Activated naive CD4-positive, alpha-beta T cell (primary cell): ENCODE data around the gene FUT8.
"Not testable (repeated sequence)": the region's sequence is repeated elsewhere in the genome, so short reads cannot be mapped to it uniquely, and the experiment has no call there.

Experiments
- DNase-seq, 4 experiments: peaks; one replicate each; lab custom pipeline; 2025; lab: John Stamatoyannopoulos, UW

Gene FUT8

DNA sequence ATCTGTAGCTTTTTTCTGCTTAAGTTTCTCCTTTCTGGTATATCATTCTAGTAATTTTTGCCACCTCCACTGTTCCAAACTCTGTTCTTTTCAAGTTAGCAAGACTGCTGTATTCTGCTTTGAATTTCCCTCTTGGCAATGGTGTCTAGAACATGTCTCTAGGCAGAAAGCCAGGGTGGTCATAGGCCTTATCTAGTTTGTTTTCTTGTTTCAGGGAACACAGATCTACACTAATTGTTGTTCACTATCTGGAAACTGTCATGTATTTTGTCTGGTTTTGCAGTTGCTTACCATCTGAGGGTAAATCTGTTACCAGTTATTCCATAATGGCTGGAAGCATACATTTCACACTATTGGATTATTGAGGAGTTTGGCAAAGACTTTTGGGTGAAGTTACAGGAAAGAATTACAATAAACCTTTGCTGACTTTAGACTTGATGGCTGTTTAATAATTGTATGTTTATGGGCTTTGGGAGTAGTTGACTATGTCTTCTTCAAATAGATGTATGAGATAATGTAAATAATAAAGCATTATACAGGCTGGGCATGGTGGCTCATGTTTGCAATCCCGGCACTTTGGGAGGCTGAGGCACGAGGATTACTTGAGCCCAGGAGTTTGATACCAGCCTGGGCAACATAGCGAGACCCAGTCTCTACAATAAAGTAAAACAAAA is 41.4 kb downstream of the FUT8 start:
- DNase-seq, result no peak

DNA sequence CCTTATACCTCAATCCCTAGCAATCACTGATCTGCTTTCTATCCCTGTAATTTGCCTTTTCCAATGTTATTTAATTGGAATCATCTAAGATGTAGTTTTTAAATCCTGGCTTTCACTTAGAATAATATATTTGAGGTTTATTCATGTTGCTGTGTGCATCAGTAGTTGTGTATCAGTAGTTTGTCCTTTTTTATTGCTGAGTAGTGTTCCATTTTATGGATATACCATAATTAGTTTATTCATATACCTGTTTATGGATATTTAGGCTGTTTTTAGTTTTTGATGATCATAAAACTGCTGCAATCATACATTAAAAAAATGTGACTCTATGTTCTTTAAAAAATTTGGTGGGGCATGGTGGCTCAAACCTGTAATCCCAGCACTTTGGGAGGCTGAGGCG is 43.7 kb downstream of the FUT8 start:
- DNase-seq, result no peak

DNA sequence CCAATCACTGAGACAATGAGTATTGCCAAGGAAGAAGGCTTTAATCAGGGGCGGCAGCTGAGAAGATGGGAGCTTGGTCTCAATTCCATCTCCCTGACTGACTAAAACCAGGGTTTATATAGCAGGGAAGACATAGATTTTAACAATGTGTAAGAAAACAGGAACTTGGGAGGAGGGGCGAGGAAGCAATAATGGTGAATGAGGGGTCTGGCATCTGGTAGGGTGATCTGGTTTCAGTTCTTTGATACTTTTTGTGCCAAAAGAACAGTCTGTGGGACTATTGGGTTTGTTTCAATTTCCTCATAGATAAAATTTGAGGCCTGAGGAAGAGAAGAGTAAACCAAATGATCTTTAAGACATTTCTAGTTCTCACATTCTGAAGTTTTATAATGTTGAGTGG is 49.2 kb downstream of the FUT8 start:
- DNase-seq, result no peak

DNA sequence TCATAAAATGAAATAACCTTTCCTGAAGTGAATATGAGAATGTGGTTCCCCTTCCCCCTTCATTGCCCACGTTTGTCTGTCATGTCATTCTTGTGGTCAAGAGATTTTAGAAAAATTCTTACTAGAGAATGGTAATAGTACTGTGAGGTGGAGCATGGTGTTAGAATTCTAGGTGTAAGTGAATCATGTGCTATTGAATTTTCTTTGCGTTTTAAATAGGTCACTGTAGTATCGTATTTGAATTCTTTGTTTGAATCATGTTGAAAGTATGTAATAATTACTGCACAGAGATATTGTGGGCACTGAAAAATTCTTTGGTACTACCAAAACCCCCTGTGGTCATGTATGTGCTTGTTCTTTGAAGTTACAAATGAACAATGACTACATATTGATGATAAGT is 49.9 kb downstream of the FUT8 start:
- no peak for DNase-seq

DNA sequence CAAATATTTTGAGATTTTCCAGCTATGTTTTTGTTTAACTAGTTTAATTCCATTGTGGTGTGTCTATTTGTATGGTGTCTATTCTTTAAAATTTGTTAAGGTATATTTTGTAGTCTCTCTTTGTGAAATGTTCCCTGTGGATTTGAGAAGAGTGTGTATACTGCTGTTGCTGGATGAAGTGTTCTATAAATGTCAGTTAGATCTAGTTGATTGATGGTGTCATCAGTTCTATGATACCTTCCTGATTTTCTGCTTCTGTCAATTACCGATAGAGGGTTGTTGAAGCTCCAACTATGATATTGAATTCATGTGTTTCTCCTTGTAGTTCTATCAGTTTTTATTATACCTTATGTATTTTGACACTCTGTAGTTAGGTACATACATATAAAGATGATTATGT is 53.1 kb downstream of the FUT8 start:
- no peak for DNase-seq

DNA sequence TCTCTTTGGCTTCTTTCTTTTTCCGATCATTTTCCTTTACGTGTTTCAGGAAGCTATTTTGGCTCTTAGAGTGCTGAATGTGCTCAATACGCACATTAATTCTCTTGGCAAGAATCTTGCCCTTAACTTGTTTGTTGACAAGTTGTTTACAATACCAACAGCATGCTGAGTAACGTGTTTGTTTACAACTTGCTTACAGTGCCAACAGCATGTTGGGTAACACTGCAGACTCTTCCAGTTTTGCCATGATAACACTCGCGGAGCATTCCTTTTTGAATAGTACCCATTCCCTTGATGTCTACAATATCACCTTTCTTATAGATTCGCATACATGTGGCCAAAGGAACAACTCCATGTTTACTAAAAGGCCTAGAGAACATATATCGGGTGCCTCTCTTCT is 55.4 kb downstream of the FUT8 start:
- DNase-seq, result not testable (repeated sequence)

DNA sequence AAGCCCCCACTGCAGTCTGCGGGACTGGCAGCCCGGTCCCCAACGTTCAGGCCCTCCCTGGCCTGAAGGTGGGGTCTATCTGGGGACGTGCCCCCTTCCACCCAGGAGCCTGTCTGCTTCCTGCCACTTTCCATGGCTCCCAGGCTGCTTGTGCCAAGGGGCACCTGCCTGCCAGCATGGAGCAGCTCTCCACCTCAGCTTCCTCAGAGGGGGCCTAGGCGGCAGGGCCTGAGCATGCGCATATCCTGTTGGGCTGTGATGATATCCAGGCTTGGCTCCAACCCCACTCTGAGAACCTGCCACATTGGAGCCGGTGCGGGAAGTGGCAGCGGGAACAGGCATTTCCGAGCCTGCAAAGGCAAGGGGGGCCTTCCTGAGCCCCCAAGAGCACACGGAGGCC is 57.4 kb downstream of the FUT8 start:
- no peak for DNase-seq

DNA sequence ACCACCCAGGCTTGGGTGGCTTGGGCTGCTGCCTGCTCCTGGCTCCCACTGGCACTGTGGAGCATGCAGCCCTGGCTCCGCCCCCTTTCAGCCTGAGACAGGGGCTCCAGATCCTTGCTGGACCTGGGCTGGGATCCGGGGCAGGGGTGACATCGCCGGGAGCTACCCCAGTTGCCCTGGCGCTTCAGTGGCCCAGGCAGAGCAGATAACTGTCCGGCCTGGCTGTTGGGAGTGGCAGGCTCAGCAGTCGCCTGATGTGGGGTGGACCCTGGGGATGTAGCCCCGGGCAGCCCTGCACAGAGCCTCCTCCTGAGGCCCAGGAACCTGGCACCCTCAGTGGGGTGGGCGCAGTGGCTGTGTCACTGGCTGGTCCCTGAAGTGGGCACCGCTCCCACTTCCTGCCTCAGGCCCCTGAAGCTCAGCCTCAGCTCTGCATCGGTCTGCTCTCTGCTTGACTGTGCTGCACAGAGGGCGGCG is 57.9 kb downstream of the FUT8 start:
- DNase-seq, result no peak

DNA sequence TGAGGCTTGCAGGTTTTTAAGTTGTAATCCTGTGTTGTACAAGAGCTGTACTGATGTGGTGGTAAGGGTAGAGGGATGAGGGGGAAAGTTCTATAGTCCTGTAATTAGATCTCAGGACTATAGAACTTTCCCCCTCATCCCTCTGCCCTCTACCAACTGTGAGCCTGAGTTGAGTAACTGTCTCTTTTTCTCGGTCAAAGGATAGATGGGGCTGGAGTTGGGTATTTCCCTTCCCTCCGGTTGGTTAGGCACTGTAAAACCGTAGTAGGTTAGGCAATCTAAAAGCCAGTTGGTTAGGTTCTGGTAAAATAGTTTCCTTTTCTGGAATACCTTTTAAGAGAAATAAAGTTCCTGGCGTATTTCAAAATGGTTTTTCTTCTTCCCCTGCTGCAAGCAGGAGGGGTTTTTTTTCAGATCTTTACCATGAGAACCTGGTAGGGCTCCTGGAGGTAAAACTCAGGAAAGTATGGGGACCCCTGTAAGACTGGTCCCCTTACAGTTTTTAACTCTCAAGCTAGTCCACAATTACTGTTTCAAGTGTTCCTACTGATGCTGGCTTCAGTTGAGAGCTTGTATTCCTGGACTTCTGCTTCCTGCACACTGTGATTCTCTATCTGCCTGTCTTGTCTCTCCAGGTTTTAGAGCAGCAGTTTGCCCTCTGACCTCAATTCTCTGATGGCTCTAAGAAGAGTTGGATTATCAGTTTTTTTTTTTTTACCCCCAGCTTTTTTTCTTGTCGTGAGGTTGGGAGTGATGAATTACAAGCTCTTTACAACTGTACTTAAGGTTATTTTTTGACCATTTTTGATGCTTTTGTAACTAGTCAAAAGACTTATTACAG is 58.7 kb downstream of the FUT8 start:
- DNase-seq, result no peak

DNA sequence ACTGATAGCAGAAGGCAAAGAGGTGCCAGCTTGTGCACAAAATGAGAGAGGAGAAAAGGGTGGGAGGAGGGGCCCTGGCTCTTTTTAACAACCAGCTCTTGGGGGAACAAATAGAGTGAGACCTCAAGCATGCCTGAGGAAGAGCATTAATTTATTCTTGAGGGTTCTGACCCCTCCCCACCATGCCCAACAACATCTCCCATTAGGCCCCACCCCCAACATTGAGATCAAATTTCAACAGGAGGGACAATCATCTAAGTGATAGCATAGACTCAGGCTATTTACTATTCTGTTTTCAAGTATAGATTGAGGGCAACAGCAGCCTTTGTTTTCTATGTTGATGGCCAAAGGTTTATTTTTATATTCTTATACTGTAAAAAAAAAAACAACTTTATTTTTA is 59.7 kb downstream of the FUT8 start:
- no peak for DNase-seq

DNA sequence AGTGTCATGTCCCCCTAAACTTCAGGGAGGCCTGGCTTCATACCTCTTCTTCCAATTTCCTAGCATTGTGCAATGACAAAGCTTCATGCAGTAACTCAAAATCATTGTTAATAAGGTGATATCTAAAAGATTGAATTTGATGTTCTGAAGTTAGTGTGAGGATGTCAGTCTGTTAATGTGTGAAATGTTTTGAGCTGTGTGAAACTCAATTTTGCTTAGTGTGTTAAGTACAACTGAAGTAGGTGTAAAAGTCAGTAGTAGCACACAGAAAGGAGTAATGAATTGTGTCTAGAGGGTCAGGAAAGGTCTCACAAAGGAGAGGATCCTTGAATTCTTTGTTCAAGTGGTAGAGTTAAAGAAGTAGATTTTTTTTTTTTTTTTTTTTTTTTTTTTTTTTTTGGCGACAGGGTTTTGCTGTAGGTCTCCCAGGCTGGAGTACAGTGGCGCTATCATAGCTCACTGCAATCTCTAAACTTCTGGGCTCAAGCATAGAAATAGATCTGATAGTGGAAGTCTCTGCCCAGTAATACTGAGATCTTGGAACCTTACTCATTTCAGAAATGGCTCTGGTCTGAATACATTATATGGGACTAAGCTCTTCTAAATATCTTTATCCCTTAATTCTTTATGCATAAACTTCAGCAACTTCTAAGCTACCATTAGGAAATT is 63.9 kb downstream of the FUT8 start:
- no peak for DNase-seq

DNA sequence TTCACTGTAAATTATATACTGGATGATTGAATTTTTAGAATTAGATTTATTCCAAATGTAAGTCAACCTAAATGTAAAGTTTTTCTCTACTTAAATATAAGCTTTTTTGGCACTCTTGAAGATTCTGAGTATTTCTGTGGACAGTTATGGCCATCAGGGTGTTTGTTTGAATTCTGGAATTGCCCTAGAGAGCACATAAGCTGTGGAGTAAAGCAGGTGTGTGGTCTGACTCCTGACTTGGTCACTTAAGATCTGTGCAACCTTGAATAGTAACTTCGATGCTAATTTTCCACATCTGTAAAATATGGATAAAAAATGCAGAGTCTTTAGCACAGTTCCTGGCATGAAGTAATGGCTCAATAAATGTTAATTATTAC is 64.4 kb downstream of the FUT8 start:
- DNase-seq, result no peak

DNA sequence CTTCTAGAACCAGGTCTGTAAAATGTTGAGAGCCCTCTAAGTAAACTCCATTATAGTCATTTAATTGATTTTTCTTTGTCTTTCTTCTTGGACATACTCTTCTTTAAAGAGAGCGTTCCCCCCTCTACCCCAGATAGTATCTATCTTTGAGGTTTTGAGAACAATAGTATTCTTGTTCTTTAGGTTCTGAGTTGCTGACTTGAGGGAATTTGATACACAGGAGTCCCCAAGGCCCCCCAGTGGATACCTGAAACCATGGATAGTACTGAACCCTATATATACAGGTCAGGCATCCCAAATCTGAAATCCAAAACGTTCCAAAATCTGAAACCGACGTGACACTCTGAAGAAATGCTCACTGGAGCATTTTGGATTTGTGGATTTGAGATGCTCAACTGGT is 65.5 kb downstream of the FUT8 start:
- DNase-seq, result no peak

DNA sequence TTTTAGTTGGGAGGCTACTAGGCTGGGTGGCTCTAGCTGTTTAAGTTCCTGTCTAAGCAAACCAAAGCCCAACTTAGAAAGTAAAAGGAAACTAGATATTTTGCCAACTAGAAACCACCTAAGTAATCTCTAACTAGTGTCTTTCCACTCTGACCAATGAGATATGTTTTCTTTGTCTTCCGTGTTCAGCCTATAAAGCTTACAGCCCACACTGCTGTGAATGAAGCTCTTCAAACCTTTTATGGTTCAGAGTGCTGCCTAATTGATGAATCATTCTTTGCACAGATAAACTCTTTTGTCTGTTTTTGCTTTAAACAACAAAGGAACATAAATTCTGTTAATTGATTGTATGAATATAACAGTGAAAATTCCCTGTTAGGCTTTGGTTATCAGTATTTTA is 66.1 kb downstream of the FUT8 start:
- DNase-seq, result no peak

DNA sequence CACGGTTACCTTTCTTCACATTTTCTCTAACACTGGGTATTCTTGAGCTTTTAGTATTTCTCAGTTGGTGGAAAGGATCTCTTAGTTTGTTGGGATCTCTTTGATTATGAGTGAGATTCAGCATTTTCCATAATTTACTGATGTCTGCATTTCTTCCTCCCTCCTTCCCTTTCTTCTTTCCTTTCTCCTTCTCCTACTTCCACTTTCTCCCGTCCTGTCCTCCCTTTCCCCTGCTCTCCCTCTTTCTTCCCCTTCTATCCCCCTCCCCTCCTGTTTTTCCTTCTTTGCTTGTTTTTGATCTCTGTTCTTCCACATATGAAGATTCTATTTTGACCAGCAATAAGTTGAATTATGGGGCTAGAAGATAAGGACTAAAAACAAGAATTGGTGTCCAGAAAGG is 66.9 kb downstream of the FUT8 start:
- DNase-seq, result no peak

DNA sequence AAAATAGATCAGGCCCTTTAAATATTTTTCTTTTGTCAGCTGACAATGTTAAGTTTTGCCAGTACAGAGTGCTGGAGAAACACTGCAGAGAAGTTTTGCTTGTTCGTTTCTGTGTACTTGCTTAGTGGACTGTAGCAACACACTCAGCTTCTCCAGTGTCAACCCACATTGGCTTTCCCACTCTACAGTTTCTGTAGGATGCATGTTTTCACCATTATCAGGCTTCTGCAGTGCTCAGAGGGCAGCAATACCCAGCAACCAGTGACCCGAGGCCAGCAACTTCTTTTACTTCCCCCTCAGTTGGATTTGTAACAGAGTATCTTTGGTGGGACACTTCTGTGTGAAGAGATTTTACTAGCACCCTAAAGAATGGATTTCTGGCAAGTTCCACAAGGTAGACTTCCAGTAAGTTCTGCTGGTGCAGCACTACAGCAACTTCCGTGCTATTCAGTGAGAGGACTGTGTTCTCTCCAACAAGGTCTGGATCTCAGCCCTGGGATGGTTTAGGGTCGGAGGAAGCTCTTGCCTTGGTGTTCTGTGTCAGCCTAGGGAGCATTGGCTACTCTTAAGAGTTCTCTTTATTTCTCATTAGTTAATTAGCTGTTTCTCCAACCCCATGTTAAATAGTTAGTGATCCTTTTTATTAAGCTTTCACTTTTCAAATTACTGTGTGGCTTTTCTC is 70.4 kb downstream of the FUT8 start:
- DNase-seq, result no peak

DNA sequence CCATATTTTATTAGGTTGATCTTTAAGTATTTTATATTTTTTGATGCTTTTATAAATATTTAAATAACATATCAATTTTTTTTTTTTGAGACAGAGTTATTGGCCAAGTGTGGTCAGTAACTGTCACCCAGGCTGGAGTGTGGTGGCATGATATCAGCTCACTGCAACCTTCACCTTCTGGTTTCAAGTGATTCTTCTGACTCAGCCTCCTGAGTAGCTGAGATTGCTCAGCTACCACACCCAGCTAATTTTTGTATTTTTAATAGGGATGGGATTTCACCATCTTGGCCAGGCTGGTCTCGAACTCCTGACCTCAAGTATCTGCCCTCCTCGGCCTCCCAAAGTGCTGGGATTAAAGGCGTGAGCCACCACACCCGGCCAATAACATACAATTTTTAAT is 71.1 kb downstream of the FUT8 start:
- DNase-seq, result no peak

DNA sequence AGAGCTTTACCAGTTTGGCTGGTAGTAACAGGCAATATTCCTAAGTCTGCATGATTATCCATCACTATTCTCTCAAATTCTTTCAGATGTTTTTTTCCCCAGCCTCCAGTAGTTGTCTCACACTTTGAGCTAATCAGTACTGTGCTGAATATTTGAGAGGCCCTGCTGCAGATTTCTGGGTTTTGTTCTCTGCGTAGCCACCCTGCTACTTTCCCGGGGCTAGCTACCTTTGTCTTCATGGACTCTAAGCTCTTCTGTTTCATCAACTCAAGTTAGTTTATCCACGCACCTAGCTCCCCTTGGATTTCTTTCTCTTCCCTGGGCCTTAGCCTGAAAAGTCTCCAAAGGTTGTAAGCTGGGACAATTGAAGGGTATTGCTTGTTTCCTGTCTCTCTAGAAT is 73.0 kb downstream of the FUT8 start:
- DNase-seq, result no peak

DNA sequence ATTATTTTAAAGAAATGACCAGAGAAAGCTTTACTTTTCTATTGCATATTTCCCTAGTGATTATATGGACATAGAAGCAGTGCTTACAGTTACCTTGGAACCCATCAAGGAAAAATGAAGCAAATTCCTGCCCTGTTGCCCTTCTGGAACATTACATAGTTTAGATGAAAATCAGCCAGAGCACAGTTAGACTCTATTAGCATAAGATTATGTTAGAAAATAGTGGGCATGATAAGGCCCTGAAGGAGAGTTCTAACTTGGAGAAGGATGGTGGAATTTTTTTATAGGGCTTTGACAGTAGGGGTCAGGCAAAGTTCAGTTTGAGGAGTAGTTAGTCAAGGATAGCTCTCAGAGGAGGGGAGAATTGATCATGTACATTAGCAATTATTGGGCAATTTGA is 74.3 kb downstream of the FUT8 start:
- DNase-seq, result no peak

DNA sequence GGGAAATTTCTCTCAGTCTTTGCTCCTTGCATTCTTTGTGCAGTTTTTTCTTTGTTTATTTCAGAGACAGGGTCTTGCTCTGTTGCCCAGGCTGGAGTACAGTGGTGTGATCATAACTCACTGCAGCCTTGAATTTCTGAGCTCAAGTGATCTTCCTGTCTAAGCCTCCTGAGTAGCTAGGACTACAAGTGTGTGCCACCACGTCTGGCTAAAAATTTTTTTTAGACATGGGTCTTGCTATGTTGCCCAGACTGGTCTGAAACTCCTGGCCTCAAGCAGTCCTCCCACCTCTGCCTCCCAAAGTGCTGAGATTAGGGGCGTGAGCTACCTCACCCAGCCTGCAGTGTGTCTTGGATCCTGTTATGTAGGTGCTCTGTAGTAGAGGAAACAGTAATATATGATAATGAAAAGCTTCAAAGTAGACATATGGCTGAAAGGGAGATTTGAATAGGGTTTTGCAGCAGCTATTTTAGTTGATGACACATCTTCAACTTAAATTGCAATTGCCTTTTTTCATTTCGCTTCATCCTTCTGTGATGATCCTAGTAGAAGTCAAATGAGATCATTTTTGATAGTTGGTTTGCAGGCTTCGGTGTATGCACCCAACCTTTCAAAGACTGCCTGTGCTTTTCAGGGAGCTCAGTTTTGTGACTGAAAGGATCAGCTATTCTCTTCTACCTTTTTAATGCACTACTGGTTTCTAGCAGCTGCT is 75.4 kb downstream of the FUT8 start:
- DNase-seq, result no peak

DNA sequence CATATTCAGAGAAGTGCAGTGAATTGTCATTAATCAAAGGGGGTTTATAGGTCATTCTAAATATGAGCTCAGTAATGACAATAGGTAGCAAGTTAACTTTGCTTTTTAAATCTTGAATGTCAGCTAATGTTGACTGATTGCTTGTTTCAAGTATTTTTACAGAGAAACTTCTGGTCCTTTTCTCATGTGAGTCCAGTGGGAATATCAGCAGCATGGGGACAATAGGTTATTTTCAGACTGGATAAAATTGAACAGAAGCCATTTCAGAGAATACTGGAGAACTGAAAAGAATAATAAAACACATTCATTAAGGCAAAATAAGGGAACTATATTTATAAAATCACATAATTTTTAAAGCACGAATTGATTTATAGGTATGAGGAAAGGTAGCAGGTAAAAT is 78.7 kb downstream of the FUT8 start:
- DNase-seq, result no peak

DNA sequence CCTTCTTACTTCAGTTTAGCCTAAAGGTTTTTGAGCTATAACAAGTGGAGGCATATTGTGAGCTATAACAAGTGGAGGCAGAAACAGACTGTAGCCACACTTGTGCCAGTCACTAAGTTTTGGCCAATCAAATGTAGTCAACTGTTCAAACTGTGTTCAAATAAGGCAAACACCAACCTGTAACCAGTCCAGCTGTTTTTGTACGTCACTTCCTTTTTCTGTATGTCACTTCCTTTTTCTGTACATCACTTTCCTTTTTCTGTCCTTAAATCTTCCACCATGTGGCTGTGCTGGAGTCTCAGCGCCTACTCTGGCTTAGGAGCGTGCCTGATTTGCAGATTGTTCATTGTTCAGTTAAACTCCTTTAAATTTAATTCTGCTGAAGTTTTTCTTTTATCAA is 79.7 kb downstream of the FUT8 start:
- DNase-seq, result no peak
